ACC112 (cell line): ENCODE data around the gene KREMEN1.

ENCODE experiments used
- H2AFZ ChIP-seq: fragments of 200-600 bp; sonication (generic); one replicate; pipeline ENCODE4 v1.6.0; 2017; ENCODE audit warnings: antibody characterized with exemption, low read length; ENCODE audit not compliant: unreplicated experiment
- H3K27ac ChIP-seq: fragments of 200-600 bp; sonication (generic); 2 replicates; pipeline ENCODE4 v1.5.1; 2014; ENCODE audit warnings: low read depth, mild to moderate bottlenecking, antibody characterized with exemption, low read length, moderate library complexity
- H3K27me3 ChIP-seq: fragments of 200-600 bp; sonication (generic); 2 replicates; pipeline ENCODE4 v1.6.1; 2014; ENCODE audit warnings: mild to moderate bottlenecking, antibody characterized with exemption, low read length, moderate library complexity, mixed read lengths; ENCODE audit not compliant: insufficient read depth
- H3K36me3 ChIP-seq: fragments of 200-600 bp; sonication (generic); 2 replicates; pipeline ENCODE4 v1.6.1; 2016; ENCODE audit warnings: mild to moderate bottlenecking, antibody characterized with exemption, low read length, moderate library complexity, mixed read lengths; ENCODE audit not compliant: insufficient read depth
- H3K4me1 ChIP-seq: fragments of 200-600 bp; sonication (generic); one replicate; pipeline ENCODE4 v1.6.1; 2016; ENCODE audit warnings: low read length, mixed read lengths; ENCODE audit not compliant: insufficient read depth, unreplicated experiment, control insufficient read depth
- H3K4me3 ChIP-seq: fragments of 200-600 bp; sonication (generic); 2 replicates; pipeline ENCODE4 v1.5.1; 2014; ENCODE audit warnings: mild to moderate bottlenecking, low read depth, low read length
- H3K79me2 ChIP-seq: fragments of 200-600 bp; sonication (generic); one replicate; pipeline ENCODE4 v1.6.0; 2016; ENCODE audit warnings: low read length; ENCODE audit not compliant: control insufficient read depth, unreplicated experiment, insufficient read depth

The KREMEN1 gene

GRCh38 chr22:29154364-29155048 is 81.7 kb downstream of the KREMEN1 start:
- Histone ChIP-seq H3K4me3 (peak overlapping the region; percentile 51; the same call in 1 of the 2 replicates), H3K79me2 (no peaks in the 10 kb centered on the region), H2AFZ (peak overlapping the region; percentile 36), H3K27me3 (no peaks in the 10 kb centered on the region), H3K36me3 (no peaks in the 10 kb centered on the region), H3K4me1 (no peaks in the 10 kb centered on the region), H3K27ac (no peak overlapping the region)

GRCh38 chr22:29155966-29156365 is 83.1 kb downstream of the KREMEN1 start:
- no peaks in the 10 kb centered on the region for H3K27me3 ChIP-seq
- no peak overlapping the region for H3K4me3 ChIP-seq
- H3K4me1 ChIP-seq = no peaks in the 10 kb centered on the region
- H3K79me2 ChIP-seq = no peaks in the 10 kb centered on the region
- no peak overlapping the region for H3K27ac ChIP-seq
- no peak overlapping the region for H2AFZ ChIP-seq
- no peaks in the 10 kb centered on the region for H3K36me3 ChIP-seq

- no peaks in the 10 kb centered on the region for H3K36me3 ChIP-seq
- no peaks in the 10 kb centered on the region for H3K27me3 ChIP-seq
- H2AFZ ChIP-seq = no peak overlapping the region
- H3K4me1 ChIP-seq = no peaks in the 10 kb centered on the region
- no peak overlapping the region for H3K4me3 ChIP-seq
- no peaks in the 10 kb centered on the region for H3K79me2 ChIP-seq
- no peak overlapping the region for H3K27ac ChIP-seq
These were observed 83.7 kb downstream of the KREMEN1 start for GRCh38 chr22:29156507-29156906.

- Histone ChIP-seq H3K27me3 (no peaks in the 10 kb centered on the region), H3K79me2 (no peaks in the 10 kb centered on the region), H3K4me1 (no peaks in the 10 kb centered on the region), H3K27ac (no peak overlapping the region), H3K4me3 (no peak overlapping the region), H3K36me3 (no peaks in the 10 kb centered on the region), H2AFZ (no peak overlapping the region)
These were observed 85.1 kb downstream of the KREMEN1 start for GRCh38 chr22:29157759-29158535.

GRCh38 chr22:29158546-29158945 is 85.7 kb downstream of the KREMEN1 start:
- Histone ChIP-seq H3K27me3 (no peaks in the 10 kb centered on the region), H3K4me3 (no peak overlapping the region), H3K79me2 (no peaks in the 10 kb centered on the region), H3K27ac (no peak overlapping the region), H3K36me3 (no peaks in the 10 kb centered on the region), H2AFZ (no peak overlapping the region), H3K4me1 (no peaks in the 10 kb centered on the region)

- H3K27me3 ChIP-seq = no peaks in the 10 kb centered on the region
These were observed 91.0 kb downstream of the KREMEN1 start for GRCh38 chr22:29163808-29164207.

GRCh38 chr22:29165321-29166060 is 92.7 kb downstream of the KREMEN1 start:
- no peak overlapping the region for H3K4me3 ChIP-seq
- H3K79me2 ChIP-seq = no peaks in the 10 kb centered on the region
- no peaks in the 10 kb centered on the region for H3K27me3 ChIP-seq
- H2AFZ ChIP-seq = no peak overlapping the region
- H3K4me1 ChIP-seq = no peaks in the 10 kb centered on the region
- no peaks in the 10 kb centered on the region for H3K36me3 ChIP-seq
- H3K27ac ChIP-seq = no peak overlapping the region

More at GRCh38 chr22:29163808-29164207, 91.0 kb downstream of the KREMEN1 start:
- Histone ChIP-seq H3K27ac (no peak overlapping the region), H3K4me3 (no peak overlapping the region), H2AFZ (no peak overlapping the region), H3K79me2 (no peaks in the 10 kb centered on the region), H3K36me3 (no peaks in the 10 kb centered on the region), H3K4me1 (no peaks in the 10 kb centered on the region)

GRCh38 chr22:29166180-29166579 is 93.3 kb downstream of the KREMEN1 start:
- Histone ChIP-seq H3K79me2 (no peaks in the 10 kb centered on the region), H3K27ac (no peak overlapping the region), H3K27me3 (no peaks in the 10 kb centered on the region)

GRCh38 chr22:29167032-29167911 is 94.4 kb downstream of the KREMEN1 start:
- Histone ChIP-seq H3K27ac (no peak overlapping the region), H3K4me1 (no peaks in the 10 kb centered on the region), H3K27me3 (no peaks in the 10 kb centered on the region), H2AFZ (no peak overlapping the region), H3K79me2 (no peaks in the 10 kb centered on the region), H3K4me3 (no peak overlapping the region), H3K36me3 (no peaks in the 10 kb centered on the region)

More at GRCh38 chr22:29166180-29166579, 93.3 kb downstream of the KREMEN1 start:
- Histone ChIP-seq H3K4me3 (no peak overlapping the region), H2AFZ (no peak overlapping the region), H3K4me1 (no peaks in the 10 kb centered on the region), H3K36me3 (no peaks in the 10 kb centered on the region)

GRCh38 chr22:29171721-29172120 is 98.9 kb downstream of the KREMEN1 start:
- H2AFZ ChIP-seq = no peak overlapping the region
- H3K27ac ChIP-seq = no peak overlapping the region
- no peak overlapping the region for H3K4me3 ChIP-seq
- no peaks in the 10 kb centered on the region; the same call in 1 of the 2 replicates for H3K27me3 ChIP-seq
- H3K4me1 ChIP-seq = no peaks in the 10 kb centered on the region
- H3K79me2 ChIP-seq = no peaks in the 10 kb centered on the region
- H3K36me3 ChIP-seq = no peaks in the 10 kb centered on the region
